ENCODE results near the gene NPR3.

NPR3 gene

GRCh38 chr5:32713770-32714381 lies 2.8 kb downstream of the NPR3 start:
- no peak overlapping the region for H3K14ac ChIP-seq (ENCODE audit: low read length in 2 of 2)
- peaks cover under 1% of the 10 kb centered on the region for H3K9me3 ChIP-seq (ENCODE audit: control insufficient read depth, low read length)
- peak; percentile 39 for DNase-seq
- no peak overlapping the region for H2AK5ac ChIP-seq (ENCODE audit: low read length, severe bottlenecking)
- H2BK12ac ChIP-seq (ENCODE audit: low read length in 2 of 2) = no peak overlapping the region
- no peak overlapping the region for H3K4ac ChIP-seq (ENCODE audit: low read depth in 1 of 2, low read length in 2 of 2)
- H3K4me3 ChIP-seq (ENCODE audit: insufficient read depth in 1 of 2, low read depth in 1 of 2, low read length in 2 of 2) = peak overlapping the region; percentile 33 to 78
- H4K8ac ChIP-seq (ENCODE audit: low read length) = no peak overlapping the region
- no peak overlapping the region for H4K91ac ChIP-seq (ENCODE audit: low read length)
- H2BK15ac ChIP-seq (ENCODE audit: low read depth, poor library complexity, severe bottlenecking) = peak overlapping the region; percentile 40
- H3K4me2 ChIP-seq (ENCODE audit: low read length, poor library complexity, severe bottlenecking) = peak overlapping the region; percentile 92
- no peak overlapping the region for H2AFZ ChIP-seq (ENCODE audit: low read depth, low read length)
- H3K79me1 ChIP-seq (replicated peaks; ENCODE audit: low read length, poor library complexity, severe bottlenecking) = no peaks in the 10 kb centered on the region
- peak overlapping the region; percentile 29 for H2BK120ac ChIP-seq (ENCODE audit: low read depth, low read length)
- H3K27me3 ChIP-seq (ENCODE audit: control insufficient read depth in 1 of 2, insufficient read depth in 1 of 2, low read length in 2 of 2) = peaks cover 24 to 34% of the 10 kb centered on the region in 2 experiments
- H2BK5ac ChIP-seq (ENCODE audit: low read depth, low read length, poor library complexity, severe bottlenecking) = no peak overlapping the region
- H3K9ac ChIP-seq (ENCODE audit: low read length) = peak overlapping the region; percentile 59
- no peak overlapping the region for H3K27ac ChIP-seq (ENCODE audit: low read length, poor library complexity, severe bottlenecking)
- 11% methylated on average over 37 of the region's 37 CpGs for WGBS
- no peak overlapping the region for H3K23ac ChIP-seq (ENCODE audit: low read length in 2 of 2)
- H3K18ac ChIP-seq (ENCODE audit: low read depth in 1 of 2, low read length in 2 of 2) = peak overlapping the region in 1 of 2 experiments; percentile 2
- peaks cover 40% of the 10 kb centered on the region for H3K4me1 ChIP-seq (ENCODE audit: control insufficient read depth, insufficient read depth, low read depth, low read length)
- H3K36me3 ChIP-seq (ENCODE audit: control insufficient read depth in 1 of 2, insufficient read depth in 2 of 2, low read depth in 1 of 2, low read length in 2 of 2) = no peaks in the 10 kb centered on the region

GRCh38 chr5:32714836-32715235 lies 3.7 kb downstream of the NPR3 start:
- peak overlapping the region; percentile 37 for H4K8ac ChIP-seq (ENCODE audit: low read length)
- no peak overlapping the region for H3K23ac ChIP-seq (ENCODE audit: low read length in 2 of 2)
- no peak overlapping the region for H2AK5ac ChIP-seq (ENCODE audit: low read length, severe bottlenecking)
- no peaks in the 10 kb centered on the region for H3K79me1 ChIP-seq (replicated peaks; ENCODE audit: low read length, poor library complexity, severe bottlenecking)
- H3K4ac ChIP-seq (ENCODE audit: low read depth in 1 of 2, low read length in 2 of 2) = no peak overlapping the region
- no peak for DNase-seq
- no peak overlapping the region for H3K14ac ChIP-seq (ENCODE audit: low read length in 2 of 2)
- no peak overlapping the region for H3K9ac ChIP-seq (ENCODE audit: low read length)
- H3K4me1 ChIP-seq (ENCODE audit: control insufficient read depth, insufficient read depth, low read depth, low read length) = peaks cover 38% of the 10 kb centered on the region
- H4K91ac ChIP-seq (ENCODE audit: low read length) = no peak overlapping the region
- H3K27ac ChIP-seq (ENCODE audit: low read length, poor library complexity, severe bottlenecking) = no peak overlapping the region
- peaks cover 8% of the 10 kb centered on the region for H3K9me3 ChIP-seq (ENCODE audit: control insufficient read depth, low read length)
- H3K4me3 ChIP-seq (ENCODE audit: insufficient read depth in 1 of 2, low read depth in 1 of 2, low read length in 2 of 2) = peak overlapping the region in 1 of 2 experiments; percentile 8
- H2BK12ac ChIP-seq (ENCODE audit: low read length in 2 of 2) = no peak overlapping the region
- no peak overlapping the region for H3K4me2 ChIP-seq (ENCODE audit: low read length, poor library complexity, severe bottlenecking)
- WGBS = 79% methylated on average over 3 of the region's 4 CpGs
- no peak overlapping the region for H3K18ac ChIP-seq (ENCODE audit: low read depth in 1 of 2, low read length in 2 of 2)
- H2BK120ac ChIP-seq (ENCODE audit: low read depth, low read length) = no peak overlapping the region
- H2AFZ ChIP-seq (ENCODE audit: low read depth, low read length) = no peak overlapping the region
- no peak overlapping the region for H2BK15ac ChIP-seq (ENCODE audit: low read depth, poor library complexity, severe bottlenecking)
- no peak overlapping the region for H2BK5ac ChIP-seq (ENCODE audit: low read depth, low read length, poor library complexity, severe bottlenecking)
- no peaks in the 10 kb centered on the region for H3K36me3 ChIP-seq (ENCODE audit: control insufficient read depth in 1 of 2, insufficient read depth in 2 of 2, low read depth in 1 of 2, low read length in 2 of 2)
- H3K27me3 ChIP-seq (ENCODE audit: control insufficient read depth in 1 of 2, insufficient read depth in 1 of 2, low read length in 2 of 2) = peaks cover 24 to 34% of the 10 kb centered on the region in 2 experiments

- H3K23ac ChIP-seq (ENCODE audit: low read length in 2 of 2) = no peak overlapping the region
- no peak overlapping the region for H3K4me3 ChIP-seq (ENCODE audit: insufficient read depth in 1 of 2, low read depth in 1 of 2, low read length in 2 of 2)
- H2AFZ ChIP-seq (ENCODE audit: low read depth, low read length) = no peak overlapping the region
- no peaks in the 10 kb centered on the region for H3K4me1 ChIP-seq (ENCODE audit: control insufficient read depth, insufficient read depth, low read depth, low read length)
- H3K4ac ChIP-seq (ENCODE audit: low read depth in 1 of 2, low read length in 2 of 2) = no peak overlapping the region
- no peak overlapping the region for H3K9ac ChIP-seq (ENCODE audit: low read length)
- H3K18ac ChIP-seq (ENCODE audit: low read depth in 1 of 2, low read length in 2 of 2) = no peak overlapping the region
- H2BK5ac ChIP-seq (ENCODE audit: low read depth, low read length, poor library complexity, severe bottlenecking) = no peak overlapping the region
- H2BK120ac ChIP-seq (ENCODE audit: low read depth, low read length) = no peak overlapping the region
- no peaks in the 10 kb centered on the region for H3K79me1 ChIP-seq (replicated peaks; ENCODE audit: low read length, poor library complexity, severe bottlenecking)
- H2BK12ac ChIP-seq (ENCODE audit: low read length in 2 of 2) = no peak overlapping the region
- H4K8ac ChIP-seq (ENCODE audit: low read length) = no peak overlapping the region
- H2AK5ac ChIP-seq (ENCODE audit: low read length, severe bottlenecking) = no peak overlapping the region
- WGBS = 89% methylated on average over 1 of the region's 2 CpGs
- H3K27ac ChIP-seq (ENCODE audit: low read length, poor library complexity, severe bottlenecking) = no peak overlapping the region
- H3K4me2 ChIP-seq (ENCODE audit: low read length, poor library complexity, severe bottlenecking) = no peak overlapping the region
- H3K14ac ChIP-seq (ENCODE audit: low read length in 2 of 2) = no peak overlapping the region
- H3K27me3 ChIP-seq (ENCODE audit: control insufficient read depth in 1 of 2, insufficient read depth in 1 of 2, low read length in 2 of 2) = no peaks in the 10 kb centered on the region
- H3K36me3 ChIP-seq (ENCODE audit: control insufficient read depth in 1 of 2, insufficient read depth in 2 of 2, low read depth in 1 of 2, low read length in 2 of 2) = no peaks in the 10 kb centered on the region
- no peak overlapping the region for H4K91ac ChIP-seq (ENCODE audit: low read length)
- peaks cover 15% of the 10 kb centered on the region for H3K9me3 ChIP-seq (ENCODE audit: control insufficient read depth, low read length)
- H2BK15ac ChIP-seq (ENCODE audit: low read depth, poor library complexity, severe bottlenecking) = no peak overlapping the region
- DNase-seq = no peak
Observed at GRCh38 chr5:32720300-32720699, 9.2 kb downstream of the NPR3 start.

DNA sequence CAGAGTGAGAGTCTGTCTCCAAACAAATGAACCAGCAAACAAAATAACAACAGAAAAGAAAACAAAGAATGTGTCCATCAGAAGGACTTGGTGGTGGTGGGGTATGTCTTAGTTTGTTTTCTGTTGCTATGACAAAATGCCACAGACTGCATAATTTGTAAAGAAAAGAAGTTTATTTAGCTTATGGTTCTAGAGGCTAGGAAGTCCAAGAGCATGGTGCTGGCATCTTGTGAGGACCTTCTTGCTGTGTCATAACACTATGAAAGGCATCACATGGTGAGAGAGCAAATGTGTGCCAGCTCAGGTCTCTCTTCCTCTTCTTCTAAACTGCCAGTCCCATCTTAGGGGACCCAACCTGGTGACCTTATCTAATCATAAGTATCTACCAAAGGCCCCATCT lies 10.5 kb downstream of the NPR3 start:
- Histone ChIP-seq H3K27me3 (ENCODE audit: control insufficient read depth in 1 of 2, insufficient read depth in 1 of 2, low read length in 2 of 2) (no peaks in the 10 kb centered on the region), H3K9ac (ENCODE audit: low read length) (no peak overlapping the region), H3K4me3 (ENCODE audit: insufficient read depth in 1 of 2, low read depth in 1 of 2, low read length in 2 of 2) (no peak overlapping the region), H2AK5ac (ENCODE audit: low read length, severe bottlenecking) (no peak overlapping the region), H3K18ac (ENCODE audit: low read depth in 1 of 2, low read length in 2 of 2) (no peak overlapping the region), H3K9me3 (ENCODE audit: control insufficient read depth, low read length) (peaks cover 15% of the 10 kb centered on the region), H3K36me3 (ENCODE audit: control insufficient read depth in 1 of 2, insufficient read depth in 2 of 2, low read depth in 1 of 2, low read length in 2 of 2) (no peaks in the 10 kb centered on the region), H2BK12ac (ENCODE audit: low read length in 2 of 2) (no peak overlapping the region), H3K4ac (ENCODE audit: low read depth in 1 of 2, low read length in 2 of 2) (no peak overlapping the region), H2BK15ac (ENCODE audit: low read depth, poor library complexity, severe bottlenecking) (no peak overlapping the region), H3K27ac (ENCODE audit: low read length, poor library complexity, severe bottlenecking) (no peak overlapping the region), H3K23ac (ENCODE audit: low read length in 2 of 2) (no peak overlapping the region), H3K4me2 (ENCODE audit: low read length, poor library complexity, severe bottlenecking) (no peak overlapping the region), H4K8ac (ENCODE audit: low read length) (no peak overlapping the region), H4K91ac (ENCODE audit: low read length) (no peak overlapping the region), H3K14ac (ENCODE audit: low read length in 2 of 2) (no peak overlapping the region), H3K4me1 (ENCODE audit: control insufficient read depth, insufficient read depth, low read depth, low read length) (no peaks in the 10 kb centered on the region), H2BK5ac (ENCODE audit: low read depth, low read length, poor library complexity, severe bottlenecking) (no peak overlapping the region), H2BK120ac (ENCODE audit: low read depth, low read length) (no peak overlapping the region), H3K79me1 (replicated peaks; ENCODE audit: low read length, poor library complexity, severe bottlenecking) (no peaks in the 10 kb centered on the region), H2AFZ (ENCODE audit: low read depth, low read length) (no peak overlapping the region)
- DNase-seq = no peak

Measured in mesenchymal stem cell (in vitro differentiated cells and primary cell).